ENCODE data around the gene PDE4D. TPM values are rescaled to one million over a fixed set of nuclear protein-coding genes. Genes with fewer than 3 reads are reported as not detected.
A peak's percentile ranks its signal among the peaks of the same experiment; 100 is the strongest.

PDE4D gene
- total and polyA plus RNA-seq, 2 experiments from 2014 or later: 21.9 to 54.2 TPM

DNA sequence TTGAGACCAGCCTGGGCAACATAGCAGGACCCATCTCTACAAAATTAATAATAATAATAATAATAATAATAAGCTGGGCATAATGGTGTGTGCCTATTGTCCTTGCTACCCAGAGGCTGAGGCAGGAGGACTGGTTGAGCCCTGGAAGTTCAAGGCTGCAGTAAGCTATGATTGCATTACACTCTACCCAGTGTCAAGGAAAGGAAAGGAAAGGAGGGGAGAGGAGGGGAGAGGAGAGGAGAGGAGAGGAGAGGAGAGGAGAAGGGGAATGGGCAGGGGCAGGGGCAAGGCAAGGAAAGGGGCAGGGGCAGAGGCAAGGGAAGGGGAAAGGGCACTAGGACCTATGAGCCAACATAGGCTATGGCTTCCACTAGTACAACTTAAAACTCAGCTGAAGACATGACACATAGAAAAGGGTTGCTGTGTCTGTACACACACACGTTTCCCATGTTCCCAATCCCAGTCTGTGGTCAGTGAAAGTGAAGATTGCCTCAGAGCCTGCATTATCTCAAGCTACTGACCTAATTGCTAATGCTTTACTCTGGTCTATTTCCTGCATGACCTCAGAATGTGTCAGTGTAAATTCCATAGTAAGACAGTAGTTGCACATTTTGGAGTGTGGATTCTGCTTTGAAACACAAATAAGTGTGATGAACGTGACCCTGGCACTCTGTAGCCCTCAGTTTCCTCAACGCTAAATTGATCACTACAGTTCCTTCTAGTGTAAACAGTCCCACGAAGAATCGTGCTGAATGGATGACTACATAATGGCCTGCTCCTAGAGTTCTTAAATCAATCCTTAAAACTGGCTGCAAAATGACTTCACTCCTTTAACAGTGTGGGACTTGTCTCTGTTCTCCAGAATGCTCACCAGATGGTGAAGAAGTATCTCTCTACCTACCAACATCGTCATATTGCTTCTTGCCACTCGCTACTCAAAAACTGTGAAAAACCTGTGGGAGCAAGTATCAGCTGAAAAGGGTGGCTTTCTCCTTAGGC lies 813.6 kb downstream of the PDE4D start:
- Histone ChIP-seq H3K27me3 (no peaks in the 10 kb centered on the region), H3K27ac (peak overlapping the region; percentile 12), H3K9me3 (ENCODE audit: low read depth) (no peaks in the 10 kb centered on the region), H3K36me3 (no peaks in the 10 kb centered on the region), H3K4me1 (ENCODE audit: low read depth) (no peaks in the 10 kb centered on the region), H3K4me3 (no peak overlapping the region)
- DNase-seq (ENCODE audit: low read depth in 1 of 2, low spot score in 1 of 2): peak; percentile 11 to 98
- TF ChIP-seq, protein P1, sequence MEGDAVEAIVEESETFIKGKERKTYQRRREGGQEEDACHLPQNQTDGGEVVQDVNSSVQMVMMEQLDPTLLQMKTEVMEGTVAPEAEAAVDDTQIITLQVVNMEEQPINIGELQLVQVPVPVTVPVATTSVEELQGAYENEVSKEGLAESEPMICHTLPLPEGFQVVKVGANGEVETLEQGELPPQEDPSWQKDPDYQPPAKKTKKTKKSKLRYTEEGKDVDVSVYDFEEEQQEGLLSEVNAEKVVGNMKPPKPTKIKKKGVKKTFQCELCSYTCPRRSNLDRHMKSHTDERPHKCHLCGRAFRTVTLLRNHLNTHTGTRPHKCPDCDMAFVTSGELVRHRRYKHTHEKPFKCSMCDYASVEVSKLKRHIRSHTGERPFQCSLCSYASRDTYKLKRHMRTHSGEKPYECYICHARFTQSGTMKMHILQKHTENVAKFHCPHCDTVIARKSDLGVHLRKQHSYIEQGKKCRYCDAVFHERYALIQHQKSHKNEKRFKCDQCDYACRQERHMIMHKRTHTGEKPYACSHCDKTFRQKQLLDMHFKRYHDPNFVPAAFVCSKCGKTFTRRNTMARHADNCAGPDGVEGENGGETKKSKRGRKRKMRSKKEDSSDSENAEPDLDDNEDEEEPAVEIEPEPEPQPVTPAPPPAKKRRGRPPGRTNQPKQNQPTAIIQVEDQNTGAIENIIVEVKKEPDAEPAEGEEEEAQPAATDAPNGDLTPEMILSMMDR (IDR thresholded peaks at IDR 0.05; ENCODE audit: low read depth, low read length): no peak

DNA sequence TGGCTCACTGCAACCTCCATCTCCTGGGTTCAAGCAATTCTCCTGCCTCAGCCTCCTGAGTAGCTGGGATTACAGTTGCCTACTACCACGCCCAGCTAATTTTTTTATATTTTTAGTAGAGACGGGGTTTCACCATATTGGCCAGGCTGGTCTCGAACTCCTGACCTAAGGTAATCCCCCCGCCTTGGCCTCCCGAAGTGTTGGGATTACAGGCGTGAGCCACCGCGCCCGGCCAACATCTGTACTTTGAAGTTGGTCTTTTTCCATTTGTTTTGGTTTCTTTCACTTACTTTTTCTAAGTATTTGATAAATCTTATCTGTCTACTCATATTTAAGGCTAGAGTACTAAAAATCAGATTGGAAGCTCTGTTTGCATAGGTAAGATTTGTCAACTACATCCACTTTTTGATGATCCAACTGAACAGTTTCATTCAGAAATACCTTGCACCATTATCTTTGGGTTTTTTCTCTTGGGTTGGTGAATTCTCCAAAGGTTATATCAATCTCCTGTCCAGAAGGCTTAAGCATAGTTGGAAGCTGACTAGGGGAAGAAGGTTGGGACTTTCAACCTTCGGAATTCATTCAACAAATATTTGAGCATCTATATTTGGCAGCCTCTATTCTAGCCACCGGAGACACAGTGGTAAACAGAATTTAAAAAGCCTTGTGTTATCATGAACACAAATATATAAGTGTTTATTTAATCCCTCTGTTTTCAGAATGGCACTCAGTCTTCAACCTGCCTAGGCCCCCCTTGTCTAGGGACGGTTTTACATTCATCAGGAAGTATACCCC lies 821.6 kb downstream of the PDE4D start:
- no peaks in the 10 kb centered on the region for H3K27me3 ChIP-seq

DNA sequence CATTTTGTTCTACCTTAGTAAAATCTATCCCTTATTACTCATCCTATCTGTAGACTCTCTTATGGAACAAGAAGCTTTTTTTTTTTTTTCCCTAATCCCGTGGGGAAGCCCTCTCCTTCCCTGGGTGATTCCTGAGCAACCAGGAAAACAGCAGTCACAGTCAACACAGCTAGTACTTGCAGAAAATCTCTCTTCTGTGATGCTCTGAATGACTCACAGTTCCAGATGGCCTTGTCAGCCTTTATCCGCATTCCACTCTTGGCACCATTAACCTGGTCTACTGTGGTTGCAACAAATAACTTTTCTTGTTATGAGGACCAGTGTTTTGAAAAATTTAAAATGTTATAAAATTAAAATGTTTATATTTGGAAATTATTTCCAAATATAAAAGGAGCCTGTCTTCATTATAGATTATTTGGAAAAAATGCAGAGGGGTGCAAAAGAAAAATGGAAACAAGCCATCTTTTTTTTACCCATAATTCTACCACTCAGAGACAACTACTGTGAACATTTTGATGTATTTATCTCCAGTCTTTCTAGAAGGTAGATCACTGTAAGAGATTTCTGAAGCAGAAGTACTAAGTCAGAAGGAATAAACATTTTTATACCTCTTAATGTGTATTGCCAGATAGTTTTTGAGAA lies 824.0 kb downstream of the PDE4D start:
- Histone ChIP-seq H3K27me3 (no peaks in the 10 kb centered on the region), H3K36me3 (no peaks in the 10 kb centered on the region), H3K4me3 (no peak overlapping the region), H3K9me3 (ENCODE audit: low read depth) (no peaks in the 10 kb centered on the region), H3K27ac (no peak overlapping the region), H3K4me1 (ENCODE audit: low read depth) (no peaks in the 10 kb centered on the region)
- TF ChIP-seq, protein P1 (IDR thresholded peaks at IDR 0.05; ENCODE audit: low read depth, low read length): no peak
- peak in 1 of 2 donors; percentile 96 for DNase-seq (ENCODE audit: low read depth in 1 of 2, low spot score in 1 of 2)

More for the DNA sequence above, 821.6 kb downstream of the PDE4D start:
- no peak overlapping the region for H3K27ac ChIP-seq
- H3K36me3 ChIP-seq: no peaks in the 10 kb centered on the region
- H3K4me1 ChIP-seq (ENCODE audit: low read depth): no peaks in the 10 kb centered on the region
- H3K4me3 ChIP-seq: no peak overlapping the region
- DNase-seq (ENCODE audit: low read depth in 1 of 2, low spot score in 1 of 2): no peak
- H3K9me3 ChIP-seq (ENCODE audit: low read depth): no peaks in the 10 kb centered on the region
- TF ChIP-seq, protein P1 (IDR thresholded peaks at IDR 0.05; ENCODE audit: low read depth, low read length): no peak

DNA sequence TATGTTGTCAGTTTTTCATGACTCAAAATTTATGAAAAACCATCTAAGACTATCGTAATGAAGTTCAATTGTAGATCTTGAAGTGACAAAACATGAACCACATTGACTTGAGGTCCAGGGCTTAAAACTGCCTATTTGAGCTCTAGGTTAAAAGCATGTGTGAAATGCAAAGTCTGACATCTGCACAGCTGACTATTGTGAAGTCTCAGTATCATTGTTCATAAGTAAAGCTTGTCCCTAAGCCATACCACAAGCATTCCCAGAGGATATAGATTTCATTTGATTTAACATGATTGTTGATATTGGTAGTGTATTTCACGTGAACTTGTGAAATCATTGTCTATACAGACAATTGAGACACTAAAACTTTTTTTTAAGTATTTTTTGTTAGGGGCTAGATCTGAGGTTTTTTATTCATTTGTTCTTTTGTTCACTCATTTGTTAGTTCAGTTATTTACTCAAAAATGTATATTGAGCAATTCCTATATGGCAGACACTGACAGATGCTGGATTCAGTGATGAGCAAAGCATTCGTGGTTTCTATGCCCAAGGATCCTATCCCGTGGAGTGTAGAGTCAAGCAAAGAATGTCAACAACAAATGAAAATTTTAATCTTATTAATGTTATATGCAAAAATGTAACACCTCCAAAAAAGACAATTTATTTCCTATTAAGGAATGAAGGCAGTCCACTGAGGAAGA lies 825.4 kb downstream of the PDE4D start:
- no peaks in the 10 kb centered on the region for H3K27me3 ChIP-seq
- TF ChIP-seq, protein P1 (IDR thresholded peaks at IDR 0.05; ENCODE audit: low read depth, low read length): no peak
- H3K27ac ChIP-seq: no peak overlapping the region

More for the DNA sequence above, 825.4 kb downstream of the PDE4D start:
- DNase-seq (ENCODE audit: low read depth in 1 of 2, low spot score in 1 of 2): peak in 1 of 2 donors; percentile 42
- Histone ChIP-seq H3K9me3 (ENCODE audit: low read depth) (no peaks in the 10 kb centered on the region), H3K4me1 (ENCODE audit: low read depth) (no peaks in the 10 kb centered on the region), H3K36me3 (no peaks in the 10 kb centered on the region), H3K4me3 (no peak overlapping the region)

All from cardiac muscle cell (in vitro differentiated cells and primary cell).